Lower leg skin (tissue), 3 donors: Measurements from ENCODE around the gene F7.

ENCODE experiments used
- CTCF ChIP-seq, 3 donors: fragments of 450-650 bp; IDR thresholded peaks; one replicate each; pipeline ENCODE4 v1.5.1; 2016; ENCODE audit warnings: antibody characterized with exemption in 3 of 3, mild to moderate bottlenecking in 3 of 3, moderate library complexity in 2 of 3
- POLR2A ChIP-seq, 2 donors: fragments of 450-650 bp; IDR thresholded peaks; one replicate each; pipeline ENCODE4 v1.6.1; 2016 to 2017; ENCODE audit warnings: antibody characterized with exemption in 2 of 2, mild to moderate bottlenecking in 1 of 2, moderate library complexity in 1 of 2

- no peak for TF ChIP-seq CTCF (IDR thresholded peaks at IDR 0.05)
- TF ChIP-seq POLR2A (IDR thresholded peaks at IDR 0.05): no peak
These were observed 26.4 kb upstream of the F7 start for GRCh38 chr13:113078902-113079780.
